ENCODE results near the gene HP. TPM values are rescaled to one million over a fixed set of nuclear protein-coding genes. Genes with fewer than 3 reads are reported as not detected.
A peak's percentile ranks its signal among the peaks of the same experiment; 100 is the strongest.

Gene HP
- total and polyA plus RNA-seq, 4 donors: 3.5 to 83.0 (median 27.0) TPM

- H3K27me3 ChIP-seq (ENCODE audit: control insufficient read depth in 1 of 2, insufficient read depth in 2 of 2, low read length in 1 of 2): no peaks in the 10 kb centered on the region
- intact Hi-C loops (cut with DNase I): no loop called here
- H3K27ac ChIP-seq (ENCODE audit: low read depth in 1 of 2, low read length in 2 of 2): no peak overlapping the region
- ATAC-seq (ENCODE audit: low FRiP score): no peak
- WGBS, 2 donors: 95 to 96% methylated on average over 12 of the region's 12 CpGs
- no peaks in the 10 kb centered on the region for H3K4me1 ChIP-seq (ENCODE audit: control insufficient read depth in 1 of 2, insufficient read depth in 2 of 2, low read length in 2 of 2)
- no peak overlapping the region for H3K4me3 ChIP-seq (ENCODE audit: low read length in 2 of 2)
- no peak for DNase-seq
- peaks cover 2 to 49% of the 10 kb centered on the region in 2 donors for H3K36me3 ChIP-seq (ENCODE audit: control insufficient read depth in 1 of 2, insufficient read depth in 2 of 2, low read length in 1 of 2)
- H3K9me3 ChIP-seq (ENCODE audit: control insufficient read depth, low read length): no peaks in the 10 kb centered on the region
Observed at GRCh38 chr16:72105978-72106377, 51.7 kb downstream of the HP start.

- no peak overlapping the region for H3K27ac ChIP-seq (ENCODE audit: low read depth in 1 of 2, low read length in 2 of 2)
- no peaks in the 10 kb centered on the region for H3K27me3 ChIP-seq (ENCODE audit: control insufficient read depth in 1 of 2, insufficient read depth in 2 of 2, low read length in 1 of 2)
- ATAC-seq (ENCODE audit: low FRiP score): no peak
- H3K36me3 ChIP-seq (ENCODE audit: control insufficient read depth in 1 of 2, insufficient read depth in 2 of 2, low read length in 1 of 2): peaks cover 7 to 44% of the 10 kb centered on the region in 2 donors
- no peaks in the 10 kb centered on the region for H3K9me3 ChIP-seq (ENCODE audit: control insufficient read depth, low read length)
- WGBS, 2 donors: 92% methylated on average over 17 of the region's 17 CpGs
- intact Hi-C loops (cut with DNase I): no loop called here
- no peaks in the 10 kb centered on the region for H3K4me1 ChIP-seq (ENCODE audit: control insufficient read depth in 1 of 2, insufficient read depth in 2 of 2, low read length in 2 of 2)
- peak in 1 of 2 donors; percentile 34 for DNase-seq
- no peak overlapping the region for H3K4me3 ChIP-seq (ENCODE audit: low read length in 2 of 2)
Observed at GRCh38 chr16:72107371-72107770, 53.1 kb downstream of the HP start.

GRCh38 chr16:72108353-72109102, 54.2 kb downstream of the HP start:
- 88 to 89% methylated on average over 16 of the region's 16 CpGs for WGBS, 2 donors
- ATAC-seq (ENCODE audit: low FRiP score) (no peak), DNase-seq (no peak)
- Histone ChIP-seq H3K27me3 (ENCODE audit: control insufficient read depth in 1 of 2, insufficient read depth in 2 of 2, low read length in 1 of 2) (no peaks in the 10 kb centered on the region), H3K9me3 (ENCODE audit: control insufficient read depth, low read length) (no peaks in the 10 kb centered on the region), H3K4me3 (ENCODE audit: low read length in 2 of 2) (no peak overlapping the region), H3K4me1 (ENCODE audit: control insufficient read depth in 1 of 2, insufficient read depth in 2 of 2, low read length in 2 of 2) (no peaks in the 10 kb centered on the region), H3K27ac (ENCODE audit: low read depth in 1 of 2, low read length in 2 of 2) (no peak overlapping the region), H3K36me3 (ENCODE audit: control insufficient read depth in 1 of 2, insufficient read depth in 2 of 2, low read length in 1 of 2) (peaks cover 7 to 41% of the 10 kb centered on the region in 2 donors)
- intact Hi-C loops (cut with DNase I): no loop called here

- H3K4me1 ChIP-seq (ENCODE audit: control insufficient read depth in 1 of 2, insufficient read depth in 2 of 2, low read length in 2 of 2): no peaks in the 10 kb centered on the region
- no peak overlapping the region for H3K4me3 ChIP-seq (ENCODE audit: low read length in 2 of 2)
- peaks cover 7 to 37% of the 10 kb centered on the region in 2 donors for H3K36me3 ChIP-seq (ENCODE audit: control insufficient read depth in 1 of 2, insufficient read depth in 2 of 2, low read length in 1 of 2)
- no peak overlapping the region for H3K27ac ChIP-seq (ENCODE audit: low read depth in 1 of 2, low read length in 2 of 2)
- no peaks in the 10 kb centered on the region for H3K27me3 ChIP-seq (ENCODE audit: control insufficient read depth in 1 of 2, insufficient read depth in 2 of 2, low read length in 1 of 2)
- DNase-seq: no peak
- no peaks in the 10 kb centered on the region for H3K9me3 ChIP-seq (ENCODE audit: control insufficient read depth, low read length)
- WGBS, 2 donors: 93 to 96% methylated on average over 12 of the region's 12 CpGs
- no peak for ATAC-seq (ENCODE audit: low FRiP score)
- intact Hi-C loops (cut with DNase I): no loop called here
Observed at GRCh38 chr16:72109300-72109699, 55.0 kb downstream of the HP start.

- Histone ChIP-seq H3K4me3 (ENCODE audit: low read length in 2 of 2) (no peak overlapping the region), H3K9me3 (ENCODE audit: control insufficient read depth, low read length) (no peaks in the 10 kb centered on the region), H3K4me1 (ENCODE audit: control insufficient read depth in 1 of 2, insufficient read depth in 2 of 2, low read length in 2 of 2) (no peaks in the 10 kb centered on the region), H3K27ac (ENCODE audit: low read depth in 1 of 2, low read length in 2 of 2) (no peak overlapping the region), H3K36me3 (ENCODE audit: control insufficient read depth in 1 of 2, insufficient read depth in 2 of 2, low read length in 1 of 2) (peaks cover 7 to 29% of the 10 kb centered on the region in 2 donors), H3K27me3 (ENCODE audit: control insufficient read depth in 1 of 2, insufficient read depth in 2 of 2, low read length in 1 of 2) (no peaks in the 10 kb centered on the region)
- ATAC-seq (ENCODE audit: low FRiP score): no peak
- no peak for DNase-seq
- WGBS, 2 donors: 78 to 79% methylated on average over 12 of the region's 12 CpGs
- intact Hi-C loops (cut with DNase I): no loop called here
Observed at GRCh38 chr16:72109966-72110530, 55.7 kb downstream of the HP start.

Other genes with a start within 250 kb of the HP start
- gene AP1G1, start 245.7 kb upstream of the HP start, total RNA-seq: 10 to 100 TPM; 72.3 to 87.7 TPM
- gene AP1G1, start 245.7 kb upstream of the HP start, polyA plus RNA-seq: 10 to 100 TPM; 12.4 to 24.1 TPM
- 10 to 100 TPM; 30.4 to 31.2 TPM for gene ATXN1L, start 208.5 kb upstream of the HP start, total RNA-seq
- gene ATXN1L, start 208.5 kb upstream of the HP start, polyA plus RNA-seq: 10 to 100 TPM in 1 of 2 donors, 1 to 10 TPM in 1; 7.9 to 10.8 TPM
- 1 to 10 TPM; 7.9 to 9.9 TPM for gene ZNF821, start 170.3 kb upstream of the HP start, total RNA-seq
- gene ZNF821, start 170.3 kb upstream of the HP start, polyA plus RNA-seq: 1 to 10 TPM; 5.4 to 9.2 TPM
- gene IST1, start 159.0 kb upstream of the HP start, total RNA-seq: 100 to 1,000 TPM; 152 to 202 TPM
- 100 to 1,000 TPM in 1 of 2 donors, 10 to 100 TPM in 1; 52.5 to 150 TPM for gene IST1, start 159.0 kb upstream of the HP start, polyA plus RNA-seq
- under 1 TPM; 0.32 to 0.60 TPM for gene PKD1L3, start 54.1 kb upstream of the HP start, total RNA-seq
- under 1 TPM; 0.05 to 0.13 TPM for gene PKD1L3, start 54.1 kb upstream of the HP start, polyA plus RNA-seq
- 1 to 10 TPM; 4.9 to 5.0 TPM for gene DHODH, start 45.8 kb upstream of the HP start, total RNA-seq
- gene DHODH, start 45.8 kb upstream of the HP start, polyA plus RNA-seq: 1 to 10 TPM; 3.0 to 4.2 TPM
- under 1 TPM in 1 of 2 donors, not detected in 1; 0.49 TPM for gene HPR, start 8.7 kb downstream of the HP start, total RNA-seq
- 1 to 10 TPM; 1.1 to 4.8 TPM for gene HPR, start 8.7 kb downstream of the HP start, polyA plus RNA-seq
- 10 to 100 TPM in 1 of 2 donors, 1 to 10 TPM in 1; 8.9 to 11.8 TPM for gene TXNL4B, start 39.1 kb downstream of the HP start, total RNA-seq
- gene TXNL4B, start 39.1 kb downstream of the HP start, polyA plus RNA-seq: 1 to 10 TPM; 7.3 to 8.9 TPM
- gene DHX38, start 39.3 kb downstream of the HP start, total RNA-seq: 10 to 100 TPM; 58.1 to 63.4 TPM
- gene DHX38, start 39.3 kb downstream of the HP start, polyA plus RNA-seq: 10 to 100 TPM; 22.4 to 77.4 TPM
- 1 to 10 TPM in 1 of 2 donors, under 1 TPM in 1; 0.66 to 1.0 TPM for gene PMFBP1, start 117.7 kb downstream of the HP start, total RNA-seq
- gene PMFBP1, start 117.7 kb downstream of the HP start, polyA plus RNA-seq: 1 to 10 TPM in 1 of 2 donors, not detected in 1; 2.5 TPM

All from aorta (tissue), 5 donors.